OCI-LY7 (cell line): ENCODE measurements around the gene DHCR7. TPM values are rescaled to one million over a fixed set of nuclear protein-coding genes. Genes with fewer than 3 reads are reported as not detected.

Experiments
- BruUV-seq: library from RNA; stranded (reverse); fragments of 400-500 nt; replicated peaks from 2 replicates; lab custom pipeline; 2021; lab: Mats Ljungman, UMichigan
- CTCF ChIA-PET: fragments of 300-600 bp; sonication (Branson Sonifier 250); formaldehyde crosslinking; loops from one replicate; lab custom pipeline; 2022; ENCODE audit warnings: antibody characterized with exemption; ENCODE audit not compliant: unreplicated experiment; lab: Charles Lee
- POLR2A ChIA-PET: fragments of 300-600 bp; sonication (Branson Sonifier 250); formaldehyde crosslinking; loops from one replicate; lab custom pipeline; 2022; ENCODE audit warnings: antibody characterized with exemption; lab: Charles Lee
- DNase-seq: peaks from one replicate; pipeline ENCODE4 v3.0.0-alpha.2; 2015; ENCODE audit warnings: low spot score
- H2AFZ ChIP-seq: fragments of 200-600 bp; sonication (generic), shearing (Covaris generic); 2 replicates; pipeline ENCODE4 v1.6.1; 2014; ENCODE audit warnings: mild to moderate bottlenecking, antibody characterized with exemption, low read length, moderate library complexity
- H3K27ac ChIP-seq: fragments of 200-600 bp; sonication (generic); 2 replicates; pipeline ENCODE4 v1.5.1; 2014; ENCODE audit warnings: mixed run types, low read depth, mild to moderate bottlenecking, moderate library complexity, low read length, inconsistent platforms; ENCODE audit not compliant: poor library complexity, severe bottlenecking
- H3K36me3 ChIP-seq: fragments of 200-600 bp; sonication (generic); 2 replicates; pipeline ENCODE4 v1.6.1; 2014; ENCODE audit warnings: mild to moderate bottlenecking, antibody characterized with exemption, low read length, moderate library complexity, mixed read lengths; ENCODE audit not compliant: insufficient read depth
- H3K4me1 ChIP-seq: fragments of 200-600 bp; sonication (generic); 2 replicates; pipeline ENCODE4 v1.5.1; 2014; ENCODE audit warnings: mild to moderate bottlenecking, low read length; ENCODE audit not compliant: insufficient read depth, poor library complexity, severe bottlenecking
- H3K4me2 ChIP-seq: fragments of 200-600 bp; sonication (generic); 2 replicates; pipeline ENCODE4 v1.6.1; 2014; ENCODE audit warnings: mild to moderate bottlenecking, low read length
- H3K4me3 ChIP-seq: fragments of 200-600 bp; sonication (generic); 2 replicates; pipeline ENCODE4 v1.5.1; 2014; ENCODE audit warnings: mild to moderate bottlenecking, low read depth, low read length; ENCODE audit not compliant: poor library complexity, severe bottlenecking
- H3K79me2 ChIP-seq: fragments of 200-600 bp; sonication (generic); 2 replicates; pipeline ENCODE4 v1.6.1; 2016; ENCODE audit warnings: low read depth, mild to moderate bottlenecking, low read length, moderate library complexity, mixed read lengths; ENCODE audit not compliant: insufficient read depth
- H3K9me2 ChIP-seq: fragments of 200-600 bp; sonication (generic); 2 replicates; pipeline ENCODE4 v1.6.1; 2016; ENCODE audit warnings: mild to moderate bottlenecking, low read length, mixed read lengths; ENCODE audit not compliant: insufficient read depth
- H3K9me3 ChIP-seq: fragments of 200-600 bp; sonication (generic); 2 replicates; pipeline ENCODE4 v1.6.1; 2014; ENCODE audit warnings: mild to moderate bottlenecking, mixed run types, low read length, mixed read lengths
- H4K20me1 ChIP-seq: fragments of 200-600 bp; sonication (generic); 2 replicates; pipeline ENCODE4 v1.6.1; 2014; ENCODE audit warnings: mild to moderate bottlenecking, antibody characterized with exemption, low read length, moderate library complexity, mixed read lengths; ENCODE audit not compliant: insufficient read depth
- EZH2phosphoT487 ChIP-seq: fragments of 200-600 bp; sonication (generic); IDR thresholded peaks from 2 replicates; pipeline ENCODE4 v1.6.1; 2018; ENCODE audit warnings: low read depth, borderline replicate concordance, mild to moderate bottlenecking, mixed run types, antibody characterized with exemption, low read length, moderate library complexity, mixed read lengths
- intact Hi-C: fragments of 100-400 bp; cut with micrococcal nuclease; formaldehyde crosslinking; loops from one replicate; pipeline ENCODE4 v1.10.0; 2022; ENCODE audit not compliant: unreplicated experiment
- total RNA-seq, 2 experiments: library from RNA; depleted of rRNA in 1 of 2; stranded (reverse); fragments of >200 nt in 1 of 2; shearing (Covaris generic) in 1 of 2; gene quantifications; 2 replicates each; pipeline ENCODE4 v1.2.3, GENCODE V29; 2014 to 2022
- TF ChIP-seq, protein P1 (sequence below): fragments of 200-600 bp; sonication (generic); conservative IDR thresholded peaks from 2 replicates; pipeline ENCODE4 v1.5.1; 2014; ENCODE audit warnings: mild to moderate bottlenecking, antibody characterized with exemption, low read length, moderate library complexity, mixed read lengths

DHCR7 gene
- total RNA-seq, 2 experiments from 2014 or later = 33.4 to 110 TPM

DNA sequence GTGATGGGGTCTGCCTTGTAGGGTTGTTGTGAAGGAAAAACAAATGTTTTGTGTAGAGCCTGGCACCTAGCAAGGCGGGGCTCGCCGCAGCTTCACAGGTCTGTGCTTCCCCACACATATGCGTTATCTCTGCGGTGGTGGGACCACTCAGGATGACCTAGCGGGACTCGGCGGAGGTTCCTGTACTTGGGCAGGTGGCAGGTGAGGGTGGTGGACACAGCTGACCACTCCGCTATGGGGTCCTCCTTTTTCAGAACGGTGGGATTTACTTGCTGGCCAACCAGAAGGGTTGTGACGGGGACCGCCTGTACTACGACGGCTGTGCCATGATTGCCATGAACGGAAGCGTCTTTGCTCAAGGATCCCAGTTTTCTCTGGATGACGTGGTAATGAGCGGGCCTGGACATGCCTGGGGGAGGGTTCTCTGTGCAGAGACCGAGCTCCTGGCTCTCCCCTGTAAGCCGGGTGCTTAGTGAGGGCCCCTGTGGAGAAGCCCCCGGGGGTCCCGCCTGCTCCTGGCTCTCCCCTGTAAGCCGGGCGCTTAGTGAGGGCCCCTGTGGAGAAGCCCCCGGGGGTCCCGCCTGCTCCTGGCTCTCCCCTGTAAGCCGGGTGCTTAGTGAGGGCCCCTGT, 26.1 kb upstream of the DHCR7 start:
- Histone ChIP-seq H3K79me2 (no peaks in the 10 kb centered on the region), H3K4me3 (no peak overlapping the region), H3K9me3 (no peaks in the 10 kb centered on the region), H3K36me3 (peaks cover 22% of the 10 kb centered on the region; the same call in 1 of the 2 replicates), H3K9me2 (no peaks in the 10 kb centered on the region), H3K27ac (no peak overlapping the region), H3K4me1 (no peaks in the 10 kb centered on the region), H4K20me1 (no peaks in the 10 kb centered on the region), H3K4me2 (no peak overlapping the region), H2AFZ (no peak overlapping the region)
- no TSS peak for BruUV-seq
- TF ChIP-seq EZH2phosphoT487 = no peak
- TF ChIP-seq, protein P1, sequence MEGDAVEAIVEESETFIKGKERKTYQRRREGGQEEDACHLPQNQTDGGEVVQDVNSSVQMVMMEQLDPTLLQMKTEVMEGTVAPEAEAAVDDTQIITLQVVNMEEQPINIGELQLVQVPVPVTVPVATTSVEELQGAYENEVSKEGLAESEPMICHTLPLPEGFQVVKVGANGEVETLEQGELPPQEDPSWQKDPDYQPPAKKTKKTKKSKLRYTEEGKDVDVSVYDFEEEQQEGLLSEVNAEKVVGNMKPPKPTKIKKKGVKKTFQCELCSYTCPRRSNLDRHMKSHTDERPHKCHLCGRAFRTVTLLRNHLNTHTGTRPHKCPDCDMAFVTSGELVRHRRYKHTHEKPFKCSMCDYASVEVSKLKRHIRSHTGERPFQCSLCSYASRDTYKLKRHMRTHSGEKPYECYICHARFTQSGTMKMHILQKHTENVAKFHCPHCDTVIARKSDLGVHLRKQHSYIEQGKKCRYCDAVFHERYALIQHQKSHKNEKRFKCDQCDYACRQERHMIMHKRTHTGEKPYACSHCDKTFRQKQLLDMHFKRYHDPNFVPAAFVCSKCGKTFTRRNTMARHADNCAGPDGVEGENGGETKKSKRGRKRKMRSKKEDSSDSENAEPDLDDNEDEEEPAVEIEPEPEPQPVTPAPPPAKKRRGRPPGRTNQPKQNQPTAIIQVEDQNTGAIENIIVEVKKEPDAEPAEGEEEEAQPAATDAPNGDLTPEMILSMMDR = no peak
- ChIA-PET POLR2A (no interaction called here), CTCF (no interaction called here)
- no peak for DNase-seq
- intact Hi-C loops = no loop called here

DNA sequence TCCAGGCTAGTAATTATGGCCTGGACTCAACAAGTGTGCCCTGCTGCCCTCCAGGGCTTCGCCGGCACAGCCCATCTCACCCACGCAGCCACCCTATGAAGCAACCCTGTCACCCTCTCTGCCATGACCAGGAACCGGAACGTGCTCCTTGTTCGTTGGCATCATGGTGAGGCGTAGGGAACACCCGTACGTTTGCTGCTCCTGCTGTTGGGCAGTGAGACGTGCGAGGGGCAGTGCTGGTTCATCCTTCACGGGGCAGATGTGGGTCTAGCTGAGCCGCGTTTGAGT, 25.5 kb upstream of the DHCR7 start:
- Histone ChIP-seq H3K79me2 (no peaks in the 10 kb centered on the region), H3K9me2 (no peaks in the 10 kb centered on the region), H3K4me1 (no peaks in the 10 kb centered on the region), H3K36me3 (peaks cover 22% of the 10 kb centered on the region; the same call in 1 of the 2 replicates), H3K27ac (no peak overlapping the region), H3K9me3 (no peaks in the 10 kb centered on the region), H3K4me3 (no peak overlapping the region), H3K4me2 (no peak overlapping the region), H4K20me1 (no peaks in the 10 kb centered on the region), H2AFZ (no peak overlapping the region)
- BruUV-seq = no TSS peak
- intact Hi-C loops = no loop called here
- no peak for DNase-seq
- CTCF ChIA-PET = no interaction called here
- POLR2A ChIA-PET = no interaction called here
- TF ChIP-seq, protein P1 = no peak
- TF ChIP-seq EZH2phosphoT487 = no peak

DNA sequence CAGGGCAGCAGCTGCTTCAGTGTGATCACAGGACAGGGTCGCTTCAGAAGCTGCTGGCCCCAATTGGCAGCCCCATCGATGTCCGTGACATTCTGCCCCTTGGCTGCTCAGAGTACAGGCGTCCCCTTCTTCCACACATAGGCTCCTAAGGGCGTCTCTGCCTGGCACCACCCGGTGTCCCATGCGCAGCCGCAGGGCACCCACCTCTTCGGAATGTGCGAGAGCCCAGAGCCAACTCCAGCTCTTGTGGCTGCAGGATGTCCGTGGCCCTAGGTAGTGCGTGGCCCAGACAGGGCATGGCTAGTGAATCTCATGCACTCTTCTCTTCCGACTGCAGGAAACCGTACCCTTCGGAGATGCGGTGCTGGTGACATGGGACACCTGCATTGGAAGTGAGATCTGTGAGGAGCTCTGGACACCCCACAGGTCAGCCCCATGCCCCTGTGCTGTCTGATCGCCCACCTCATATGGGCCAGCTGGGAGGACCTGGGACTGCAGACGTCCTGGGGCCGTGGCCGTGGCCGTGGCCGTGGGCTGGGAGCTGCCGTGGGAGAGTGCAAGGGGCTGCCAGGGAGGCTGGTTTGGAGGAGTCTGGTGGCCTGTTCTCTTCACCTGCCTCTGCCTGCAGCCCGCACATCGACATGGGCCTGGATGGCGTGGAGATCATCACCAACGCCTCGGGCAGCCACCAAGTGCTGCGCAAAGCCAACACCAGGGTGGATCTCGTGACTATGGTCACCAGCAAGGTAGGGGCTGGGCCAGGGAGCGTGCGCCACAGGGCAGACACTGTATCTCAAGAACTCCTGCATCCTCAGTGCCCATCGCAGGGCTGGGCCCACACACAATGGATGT, 25.0 kb upstream of the DHCR7 start:
- CTCF ChIA-PET = no interaction called here
- intact Hi-C loops = no loop called here

More for the DNA sequence above, 25.0 kb upstream of the DHCR7 start:
- Histone ChIP-seq H2AFZ (no peak overlapping the region), H3K9me2 (no peaks in the 10 kb centered on the region), H3K79me2 (no peaks in the 10 kb centered on the region), H3K4me3 (no peak overlapping the region), H3K27ac (no peak overlapping the region), H3K9me3 (no peaks in the 10 kb centered on the region), H3K4me2 (no peak overlapping the region), H3K36me3 (peaks cover 22% of the 10 kb centered on the region; the same call in 1 of the 2 replicates), H4K20me1 (no peaks in the 10 kb centered on the region), H3K4me1 (no peaks in the 10 kb centered on the region)
- POLR2A ChIA-PET = no interaction called here
- no peak for DNase-seq
- TF ChIP-seq EZH2phosphoT487 = no peak
- TF ChIP-seq, protein P1 = no peak
- no TSS peak for BruUV-seq
